H9 (cell line): ENCODE measurements around the gene STAU1. TPM values are rescaled to one million over a fixed set of nuclear protein-coding genes. Genes with fewer than 3 reads are reported as not detected.

ENCODE experiments used
- DNase-seq: peaks from one replicate; pipeline ENCODE4 v3.0.0-alpha.2; 2017
- H2AFZ ChIP-seq: one replicate; pipeline ENCODE4 v1.6.1; 2013; ENCODE audit warnings: mild to moderate bottlenecking, low read length, control low read depth, moderate library complexity
- H2AK5ac ChIP-seq: 2 replicates; pipeline ENCODE4 v1.6.1; 2013; ENCODE audit warnings: low read length, control low read depth, mixed read lengths; ENCODE audit not compliant: insufficient read length
- H2BK120ac ChIP-seq: one replicate; pipeline ENCODE4 v1.6.1; 2013; ENCODE audit warnings: low read depth, mild to moderate bottlenecking, low read length, control low read depth, inconsistent platforms; ENCODE audit not compliant: poor library complexity, severe bottlenecking
- H2BK12ac ChIP-seq: 2 replicates; pipeline ENCODE4 v1.6.1; 2013; ENCODE audit warnings: low read length, control low read depth, mixed read lengths, low read depth; ENCODE audit not compliant: insufficient read length
- H2BK15ac ChIP-seq: 2 replicates; pipeline ENCODE4 v1.6.1; 2013; ENCODE audit warnings: low read depth, low read length, control low read depth
- H2BK20ac ChIP-seq: one replicate; pipeline ENCODE4 v1.6.1; 2013; ENCODE audit warnings: low read depth, mild to moderate bottlenecking, low read length, control low read depth, inconsistent platforms; ENCODE audit not compliant: poor library complexity, severe bottlenecking
- H2BK5ac ChIP-seq: 2 replicates; pipeline ENCODE4 v1.6.1; 2013; ENCODE audit warnings: low read length, control low read depth, mixed read lengths; ENCODE audit not compliant: insufficient read length
- H3K14ac ChIP-seq: 2 replicates; pipeline ENCODE4 v1.6.1; 2013; ENCODE audit warnings: low read length, control low read depth; ENCODE audit not compliant: insufficient read depth
- H3K18ac ChIP-seq: 2 replicates; pipeline ENCODE4 v1.6.1; 2013; ENCODE audit warnings: low read depth, mild to moderate bottlenecking, mixed read lengths, low read length, control low read depth; ENCODE audit not compliant: insufficient read length
- H3K23ac ChIP-seq: 2 replicates; pipeline ENCODE4 v1.6.1; 2013; ENCODE audit warnings: low read length, control low read depth, mixed read lengths, low read depth; ENCODE audit not compliant: insufficient read length
- H3K23me2 ChIP-seq: 2 replicates; pipeline ENCODE4 v1.6.1; 2013; ENCODE audit warnings: low read depth, mild to moderate bottlenecking, mixed read lengths, low read length, control low read depth; ENCODE audit not compliant: insufficient read length, poor library complexity, severe bottlenecking
- H3K27ac ChIP-seq: 2 replicates; pipeline ENCODE4 v1.5.1; 2013; ENCODE audit warnings: low read length, control low read depth, mixed read lengths, low read depth; ENCODE audit not compliant: insufficient read length
- H3K27me3 ChIP-seq: 2 replicates; pipeline ENCODE4 v1.6.1; 2013; ENCODE audit warnings: low read length, control low read depth, inconsistent platforms; ENCODE audit not compliant: insufficient read depth
- H3K4ac ChIP-seq: 2 replicates; pipeline ENCODE4 v1.6.1; 2013; ENCODE audit warnings: low read depth, mild to moderate bottlenecking, control low read depth, inconsistent platforms, low read length, moderate library complexity
- H3K4me1 ChIP-seq: 2 replicates; pipeline ENCODE4 v1.6.1; 2013; ENCODE audit warnings: low read length, control low read depth, inconsistent platforms; ENCODE audit not compliant: insufficient read depth
- H3K4me2 ChIP-seq: 2 replicates; pipeline ENCODE4 v1.6.1; 2013; ENCODE audit warnings: low read length, control low read depth, mixed read lengths; ENCODE audit not compliant: insufficient read length, insufficient read depth
- H3K56ac ChIP-seq: 2 replicates; pipeline ENCODE4 v1.6.1; 2013; ENCODE audit warnings: low read depth, mild to moderate bottlenecking, mixed read lengths, low read length, control low read depth; ENCODE audit not compliant: insufficient read length
- H3K79me1 ChIP-seq: 2 replicates; pipeline ENCODE4 v1.6.1; 2013; ENCODE audit warnings: low read depth, mild to moderate bottlenecking, moderate library complexity, low read length, control low read depth, inconsistent platforms; ENCODE audit not compliant: insufficient read depth, poor library complexity, severe bottlenecking
- H3K79me2 ChIP-seq: 2 replicates; pipeline ENCODE4 v1.6.1; 2013; ENCODE audit warnings: low read length, control low read depth, inconsistent platforms; ENCODE audit not compliant: insufficient read depth
- H3K9ac ChIP-seq: 2 replicates; pipeline ENCODE4 v1.6.1; 2013; ENCODE audit warnings: low read length, control low read depth, mixed read lengths; ENCODE audit not compliant: insufficient read length; ENCODE audit errors: extremely low read depth
- H3K9me3 ChIP-seq: one replicate; pipeline ENCODE4 v1.6.1; 2013; ENCODE audit warnings: low read depth, low read length, inconsistent platforms; ENCODE audit not compliant: control insufficient read depth
- H3T11ph ChIP-seq: one replicate; pipeline ENCODE4 v1.6.1; 2013; ENCODE audit warnings: mild to moderate bottlenecking, low read length, control low read depth, inconsistent platforms
- H4K20me1 ChIP-seq: one replicate; pipeline ENCODE4 v1.6.1; 2013; ENCODE audit not compliant: control insufficient read depth, insufficient read length, insufficient read depth
- H4K5ac ChIP-seq: 2 replicates; pipeline ENCODE4 v1.6.1; 2013; ENCODE audit warnings: low read depth, mild to moderate bottlenecking, mixed read lengths, low read length, control low read depth; ENCODE audit not compliant: insufficient read length
- H4K8ac ChIP-seq: replicated peaks from 2 replicates; pipeline ENCODE4 v1.6.1; 2013; ENCODE audit warnings: low read length, control low read depth, mixed read lengths, low read depth; ENCODE audit not compliant: insufficient read length
- H4K91ac ChIP-seq: 2 replicates; pipeline ENCODE4 v1.6.1; 2013; ENCODE audit warnings: low read depth, mild to moderate bottlenecking, moderate library complexity, mixed read lengths, low read length, control low read depth; ENCODE audit not compliant: insufficient read length
- H3K27ac Mint-ChIP-seq, 3 experiments: 2 replicates in 2 of 3; 3 replicates in 1 of 3; pipeline ENCODE4 v1.8.0; 2020 to 2021; ENCODE audit warnings: mixed read lengths in 3 of 3, mild to moderate bottlenecking in 1 of 3, moderate library complexity in 1 of 3
- H3K27me3 Mint-ChIP-seq: 2 replicates; pipeline ENCODE4 v1.8.0; 2021; ENCODE audit warnings: low read depth, mild to moderate bottlenecking, moderate library complexity, mixed read lengths
- H3K36me3 Mint-ChIP-seq, 3 experiments: 2 replicates in 2 of 3; 3 replicates in 1 of 3; pipeline ENCODE4 v1.8.0; 2020 to 2021; ENCODE audit warnings: low read depth in 3 of 3, mixed read lengths in 3 of 3; ENCODE audit not compliant: insufficient read depth in 1 of 3
- H3K4me1 Mint-ChIP-seq, 2 experiments: 2 replicates each; pipeline ENCODE4 v1.8.0; 2020; ENCODE audit warnings: mixed read lengths in 2 of 2
- H3K4me3 Mint-ChIP-seq, 2 experiments: 2 replicates in 1 of 2; 3 replicates in 1 of 2; pipeline ENCODE4 v1.8.0; 2020 to 2021; ENCODE audit warnings: mild to moderate bottlenecking in 2 of 2, mixed read lengths in 2 of 2, moderate library complexity in 1 of 2
- H3K9me3 Mint-ChIP-seq, 2 experiments: 2 replicates in 1 of 2; 3 replicates in 1 of 2; pipeline ENCODE4 v1.8.0; 2020; ENCODE audit warnings: mild to moderate bottlenecking in 2 of 2, mixed read lengths in 2 of 2, moderate library complexity in 1 of 2
- CTCF ChIP-seq: fragments of 200-600 bp; sonication (generic); conservative IDR thresholded peaks from 3 replicates; pipeline ENCODE4 v1.8.0; 2021; ENCODE audit warnings: antibody characterized with exemption, mild to moderate bottlenecking
- WGBS: extraction: QIAGEN DNeasy Blood & Tissue Kit; methylation state at CpG from one replicate; pipeline ENCODE4 v1.1.7; 2013; ENCODE audit warnings: missing lambda C conversion rate, low lambda C conversion rate, mixed read lengths; ENCODE audit not compliant: insufficient read length; ENCODE audit errors: extremely low coverage; 5-methylcytosine and 5-hydroxymethylcytosine counted together
- total RNA-seq: library from RNA; stranded (reverse); gene quantifications from 2 replicates; pipeline ENCODE4 v1.2.1, GENCODE V29; 2021

Gene STAU1
- total RNA-seq, 1 experiment from 2014 or later = 106 TPM

- Histone ChIP-seq H3K14ac (no peak overlapping the region), H4K91ac (no peak overlapping the region), H3K23me2 (no peaks in the 10 kb centered on the region), H3K79me1 (peaks cover 11% of the 10 kb centered on the region), H2BK120ac (no peak overlapping the region), H4K5ac (no peak overlapping the region), H2AK5ac (no peak overlapping the region), H4K8ac (no peak overlapping the region), H2BK5ac (no peak overlapping the region), H3K56ac (no peak overlapping the region), H3K9ac (no peak overlapping the region), H3K23ac (no peak overlapping the region), H2BK12ac (no peak overlapping the region), H2BK15ac (no peak overlapping the region), H3K9me3 (no peaks in the 10 kb centered on the region), H3T11ph (no peak overlapping the region), H2AFZ (no peak overlapping the region), H2BK20ac (no peak overlapping the region), H3K4me1 (no peaks in the 10 kb centered on the region), H3K27me3 (no peaks in the 10 kb centered on the region), H3K18ac (no peak overlapping the region), H3K4ac (no peak overlapping the region), H3K79me2 (peaks cover 9% of the 10 kb centered on the region), H3K4me2 (no peak overlapping the region), H4K20me1 (no peaks in the 10 kb centered on the region), H3K27ac (no peak overlapping the region)
- WGBS = no CpG with 5 or more reads among the region's 2 CpGs
- TF ChIP-seq CTCF = no peak
- DNase-seq = no peak
- H3K9me3 Mint-ChIP-seq = no peaks in the 10 kb centered on the region
- H3K36me3 Mint-ChIP-seq = peaks cover 0 to 51% (median 11%) of the 10 kb centered on the region in 3 experiments; a peak in 6 of 7 replicates
- H3K4me3 Mint-ChIP-seq = no peak overlapping the region
- H3K4me1 Mint-ChIP-seq = no peaks in the 10 kb centered on the region
- no peak overlapping the region for H3K27ac Mint-ChIP-seq
- H3K27me3 Mint-ChIP-seq = no peaks in the 10 kb centered on the region
Measured at GRCh38 chr20:49157146-49157545, 31.0 kb downstream of the STAU1 start.
